Mesodermal cell (in vitro differentiated cells): Measurements from ENCODE around the gene PLGLB1. TPM values are rescaled to one million over a fixed set of nuclear protein-coding genes. Genes with fewer than 3 reads are reported as not detected.
"Not testable (repeated sequence)": the region's sequence is repeated elsewhere in the genome, so short reads cannot be mapped to it uniquely, and the experiment has no call there.

Source experiments
- H3K27ac ChIP-seq: 2 replicates; pipeline ENCODE4 v1.7.0; 2013; ENCODE audit warnings: mild to moderate bottlenecking, low read depth, low read length, moderate library complexity; ENCODE audit not compliant: severe bottlenecking
- H3K36me3 ChIP-seq: 2 replicates; pipeline ENCODE4 v1.7.1; 2013; ENCODE audit warnings: mild to moderate bottlenecking, low read length, moderate library complexity; ENCODE audit not compliant: control insufficient read depth, insufficient read depth
- H3K4me1 ChIP-seq: one replicate; pipeline ENCODE4 v1.7.1; 2013; ENCODE audit warnings: mild to moderate bottlenecking, low read length; ENCODE audit not compliant: insufficient read depth, control insufficient read depth, poor library complexity, severe bottlenecking
- H3K4me3 ChIP-seq: 2 replicates; pipeline ENCODE4 v1.7.0; 2013; ENCODE audit warnings: low read length, control low read depth, mild to moderate bottlenecking; ENCODE audit not compliant: insufficient read depth, poor library complexity, severe bottlenecking; ENCODE audit errors: extremely low read depth
- H3K9me3 ChIP-seq: 2 replicates; pipeline ENCODE4 v1.7.1; 2013; ENCODE audit warnings: mild to moderate bottlenecking, low read length, moderate library complexity; ENCODE audit not compliant: control insufficient read depth
- WGBS, 2 experiments: methylation state at CpG; one replicate each; pipeline ENCODE4 v1.1.5; 2013; ENCODE audit warnings: missing lambda C conversion rate in 2 of 2; ENCODE audit not compliant: insufficient coverage in 2 of 2; 5-methylcytosine and 5-hydroxymethylcytosine counted together
- polyA plus RNA-seq, 2 experiments: library from polyadenylated mRNA; stranded (reverse); fragments of 50-300 nt; gene quantifications; one replicate each; pipeline ENCODE4 v1.2.3, GENCODE V29; 2013

Gene PLGLB1
- 0.85 TPM for polyA plus RNA-seq (2013, experiment 1 of 2)
- not detected for polyA plus RNA-seq (2013, experiment 2 of 2)

GRCh38 chr2:87021744-87022143 is at the start of gene PLGLB1:
Gene PLGLB1 (minus strand): TSS chr2:87021844. CDS start chr2:87021783, 61 bp downstream.
- not testable (repeated sequence) for H3K4me1 ChIP-seq, H3K4me3 ChIP-seq, H3K27ac ChIP-seq, H3K9me3 ChIP-seq, H3K36me3 ChIP-seq
- WGBS, 2 experiments = no CpG with 5 or more reads among the region's 3 CpGs

DNA sequence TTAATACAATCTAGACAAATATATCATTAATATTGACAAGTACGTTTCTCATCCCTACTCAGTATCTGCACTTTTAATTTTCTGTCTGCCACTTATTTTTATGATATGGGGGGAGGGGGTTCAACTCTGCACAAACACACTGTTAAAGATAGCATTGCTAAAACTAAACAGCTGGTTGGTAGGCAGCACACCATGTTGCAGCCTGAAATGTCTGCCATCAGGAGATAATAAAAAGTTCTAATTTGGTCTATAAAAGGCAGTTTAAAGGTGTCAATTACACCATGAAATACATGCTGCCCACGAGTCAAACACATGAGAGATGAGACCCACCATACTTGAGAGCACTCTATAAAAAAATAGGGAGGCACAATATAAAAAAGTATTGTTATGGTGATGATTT is 42.7 kb upstream of the PLGLB1 start:
- WGBS, 2 experiments = no CpG with 5 or more reads among the region's 2 CpGs
- H3K4me3 ChIP-seq, H3K9me3 ChIP-seq, H3K27ac ChIP-seq, H3K4me1 ChIP-seq, H3K36me3 ChIP-seq: not testable (repeated sequence)

DNA sequence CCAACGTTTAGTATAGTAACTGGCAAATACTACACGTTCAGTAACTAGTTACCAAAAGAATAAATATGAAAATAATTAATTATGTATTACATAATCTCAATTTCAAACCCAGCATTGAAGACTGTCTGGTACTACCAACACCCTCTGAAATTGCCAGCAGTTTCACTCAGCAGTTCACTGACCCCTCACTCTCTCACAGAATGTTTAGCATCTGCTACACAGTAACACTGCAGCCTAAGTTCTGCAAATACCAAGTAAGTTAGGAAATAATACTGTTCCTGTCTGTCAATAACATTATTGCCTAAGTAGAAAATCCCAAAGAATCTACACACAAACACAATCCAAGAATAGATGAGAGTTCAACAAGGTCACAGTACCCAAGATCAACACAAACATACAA is 41.8 kb upstream of the PLGLB1 start:
- no CpG with 5 or more reads among the region's 2 CpGs for WGBS, 2 experiments
- H3K36me3 ChIP-seq, H3K27ac ChIP-seq, H3K9me3 ChIP-seq, H3K4me1 ChIP-seq, H3K4me3 ChIP-seq: not testable (repeated sequence)

GRCh38 chr2:87061519-87061918 is 39.9 kb upstream of the PLGLB1 start:
- H3K36me3 ChIP-seq, H3K4me3 ChIP-seq, H3K27ac ChIP-seq, H3K4me1 ChIP-seq, H3K9me3 ChIP-seq: not testable (repeated sequence)
- no CpG with 5 or more reads among the region's 1 CpG for WGBS, 2 experiments

DNA sequence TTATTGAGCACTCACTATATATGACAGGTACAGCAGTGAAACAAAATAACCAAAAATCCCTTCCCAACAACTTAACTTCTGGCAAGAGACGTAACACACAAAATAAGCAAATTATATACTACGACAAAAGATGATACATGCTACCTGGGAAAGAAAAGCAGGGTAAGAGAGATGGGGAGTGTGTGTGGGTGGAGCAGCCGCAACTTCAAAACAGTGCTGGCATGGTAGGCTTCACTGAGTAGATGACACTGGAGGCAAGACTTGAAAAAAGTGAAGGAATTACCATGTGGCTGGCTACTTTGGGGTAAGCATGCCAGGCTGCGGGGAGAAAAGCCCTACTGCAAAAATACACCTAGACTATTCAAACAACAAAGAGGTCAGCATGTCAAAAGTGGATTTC is 36.0 kb upstream of the PLGLB1 start:
- H3K4me3 ChIP-seq, H3K9me3 ChIP-seq, H3K36me3 ChIP-seq, H3K27ac ChIP-seq, H3K4me1 ChIP-seq: not testable (repeated sequence)
- WGBS, 2 experiments = no CpG with 5 or more reads among the region's 4 CpGs

GRCh38 chr2:87056843-87057242 is 35.2 kb upstream of the PLGLB1 start:
- H3K4me1 ChIP-seq, H3K36me3 ChIP-seq, H3K4me3 ChIP-seq, H3K9me3 ChIP-seq, H3K27ac ChIP-seq: not testable (repeated sequence)

DNA sequence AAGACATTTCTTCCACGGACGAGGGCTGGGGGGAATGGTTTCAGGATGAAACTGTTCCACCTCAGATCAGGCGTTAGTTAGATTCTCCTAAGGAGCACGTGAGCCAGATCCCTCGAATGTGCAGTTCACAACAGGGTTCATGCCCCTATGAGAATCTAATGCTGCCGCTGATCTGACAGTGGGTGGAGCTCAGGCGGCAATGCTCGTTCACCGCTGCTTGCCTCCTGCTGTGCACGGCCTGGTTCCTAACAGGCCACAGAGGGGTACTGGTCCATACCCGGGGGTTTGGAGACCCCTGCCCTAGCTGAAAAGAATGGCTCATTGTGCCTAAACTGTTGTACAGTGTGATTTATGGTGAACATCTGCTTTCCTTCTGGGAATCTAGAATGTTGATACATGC is 34.8 kb upstream of the PLGLB1 start:
- H3K36me3 ChIP-seq, H3K4me3 ChIP-seq, H3K4me1 ChIP-seq, H3K27ac ChIP-seq, H3K9me3 ChIP-seq: not testable (repeated sequence)
- no CpG with 5 or more reads among the region's 11 CpGs for WGBS, 2 experiments

- not testable (repeated sequence) for H3K4me3 ChIP-seq, H3K27ac ChIP-seq, H3K9me3 ChIP-seq, H3K4me1 ChIP-seq, H3K36me3 ChIP-seq
- WGBS, 2 experiments = 60% methylated on average over 1 of the region's 4 CpGs; no CpG with 5 or more reads in 1 of the 2 experiments
These were observed 32.7 kb upstream of the PLGLB1 start for GRCh38 chr2:87054375-87054774.

- WGBS, 2 experiments = no CpG with 5 or more reads among the region's 7 CpGs
- H3K36me3 ChIP-seq, H3K27ac ChIP-seq, H3K4me1 ChIP-seq, H3K4me3 ChIP-seq, H3K9me3 ChIP-seq: not testable (repeated sequence)
These were observed 19.8 kb upstream of the PLGLB1 start for GRCh38 chr2:87041321-87041978.

DNA sequence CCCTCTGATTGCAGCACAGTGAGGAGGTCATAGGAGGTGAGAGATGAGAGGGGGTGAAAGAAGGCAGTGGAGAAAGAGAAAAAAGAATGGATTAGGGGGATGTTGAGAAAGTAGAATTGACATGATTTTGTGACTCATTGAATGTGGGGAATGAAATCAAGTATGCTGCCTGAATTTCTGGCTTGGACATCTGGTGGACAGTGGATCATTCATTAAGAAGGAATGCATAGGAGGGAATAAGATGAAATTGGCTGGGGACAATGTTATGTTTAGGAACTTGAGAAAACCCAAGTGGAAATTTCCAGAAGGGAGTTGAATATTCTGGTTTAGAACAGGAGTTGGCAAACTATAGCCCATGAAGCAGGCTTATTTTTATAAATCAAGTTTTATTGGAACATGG is 7.0 kb upstream of the PLGLB1 start:
- H3K4me3 ChIP-seq, H3K9me3 ChIP-seq, H3K36me3 ChIP-seq, H3K27ac ChIP-seq, H3K4me1 ChIP-seq: not testable (repeated sequence)

- H3K27ac ChIP-seq, H3K4me3 ChIP-seq, H3K36me3 ChIP-seq, H3K9me3 ChIP-seq, H3K4me1 ChIP-seq: not testable (repeated sequence)
- no CpG with 5 or more reads among the region's 1 CpG for WGBS, 2 experiments
These were observed 5.2 kb upstream of the PLGLB1 start for GRCh38 chr2:87026816-87027215.

- H3K27ac ChIP-seq, H3K4me1 ChIP-seq, H3K4me3 ChIP-seq, H3K9me3 ChIP-seq, H3K36me3 ChIP-seq: not testable (repeated sequence)
- no CpG with 5 or more reads among the region's 6 CpGs for WGBS, 2 experiments
These were observed 4.3 kb upstream of the PLGLB1 start for GRCh38 chr2:87025927-87026326.
